ENCODE results near the gene MLX.

- no peak for TF ChIP-seq CTCF (IDR thresholded peaks at IDR 0.05)
- TF ChIP-seq POLR2A (IDR thresholded peaks at IDR 0.05) = no peak
- TF ChIP-seq POLR2AphosphoS5 (IDR thresholded peaks at IDR 0.05) = no peak
Observed at GRCh38 chr17:42521666-42522262, 45.1 kb upstream of the MLX start.
